Stimulated activated CD8-positive, alpha-beta memory T cell treated with anti-CD3 and anti-CD28 coated beads, Interleukin-15, amount 100 ng/mL, for 24 hours (primary cell): ENCODE data around the gene HEMK1.

Experiments used
- DNase-seq: peaks from one replicate; pipeline ENCODE4 v3.0.0-alpha.2; 2020; ENCODE audit warnings: low read depth

HEMK1 gene

GRCh38 chr3:50644561-50644960 is 75.2 kb downstream of the HEMK1 start:
- DNase-seq: no peak

GRCh38 chr3:50645378-50645777 is 76.1 kb downstream of the HEMK1 start:
- DNase-seq: no peak
